Measurements from ENCODE around the gene COP1.
A peak's percentile ranks its signal among the peaks of the same experiment; 100 is the strongest.
"Not testable (repeated sequence)": the region's sequence is repeated elsewhere in the genome, so short reads cannot be mapped to it uniquely, and the experiment has no call there.

Gene COP1

GRCh38 chr1:176211396-176212165 lies 4.5 kb upstream of the COP1 start:
- no peak for DNase-seq (ENCODE audit: low read depth)
- H3K4me3 ChIP-seq (ENCODE audit: control insufficient read depth, low read depth, low read length) = no peak overlapping the region
- TF ChIP-seq CTCF (conservative IDR thresholded peaks at IDR 0.05; ENCODE audit: control insufficient read depth, insufficient read depth, low read depth, low read length) = no peak

DNA sequence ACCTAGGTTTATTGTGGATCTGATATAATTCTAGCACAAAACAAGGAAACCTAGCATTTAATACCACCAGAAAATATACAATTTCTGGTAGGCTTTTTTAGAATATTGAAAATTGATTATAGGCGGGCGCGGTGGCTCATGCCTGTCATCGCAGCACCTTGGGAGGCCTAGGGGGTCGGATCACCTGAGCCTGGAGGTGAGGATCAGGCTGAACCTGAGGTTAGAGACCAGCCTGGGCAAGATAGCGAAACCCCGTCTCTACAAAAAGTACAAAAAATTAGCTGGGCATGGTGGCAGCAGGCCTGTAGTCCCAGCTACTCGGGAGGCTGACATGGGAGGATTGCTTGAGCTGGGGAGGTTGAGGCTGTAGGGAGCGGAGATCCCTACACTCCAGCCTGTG lies 948 bp upstream of the COP1 start:
- H3K4me3 ChIP-seq (ENCODE audit: control insufficient read depth, low read depth, low read length) = peak overlapping the region; percentile 78
- DNase-seq (ENCODE audit: low read depth) = no peak

GRCh38 chr1:176206006-176206960 lies 803 bp downstream of the COP1 start:
- H3K4me3 ChIP-seq (ENCODE audit: control insufficient read depth, low read depth, low read length) = peak overlapping the region; percentile 78
- peak; percentile 24 for DNase-seq (ENCODE audit: low read depth)
- no peak for TF ChIP-seq CTCF (conservative IDR thresholded peaks at IDR 0.05; ENCODE audit: control insufficient read depth, insufficient read depth, low read depth, low read length)

More for the DNA sequence above, 948 bp upstream of the COP1 start:
- TF ChIP-seq CTCF (conservative IDR thresholded peaks at IDR 0.05; ENCODE audit: control insufficient read depth, insufficient read depth, low read depth, low read length) = no peak

DNA sequence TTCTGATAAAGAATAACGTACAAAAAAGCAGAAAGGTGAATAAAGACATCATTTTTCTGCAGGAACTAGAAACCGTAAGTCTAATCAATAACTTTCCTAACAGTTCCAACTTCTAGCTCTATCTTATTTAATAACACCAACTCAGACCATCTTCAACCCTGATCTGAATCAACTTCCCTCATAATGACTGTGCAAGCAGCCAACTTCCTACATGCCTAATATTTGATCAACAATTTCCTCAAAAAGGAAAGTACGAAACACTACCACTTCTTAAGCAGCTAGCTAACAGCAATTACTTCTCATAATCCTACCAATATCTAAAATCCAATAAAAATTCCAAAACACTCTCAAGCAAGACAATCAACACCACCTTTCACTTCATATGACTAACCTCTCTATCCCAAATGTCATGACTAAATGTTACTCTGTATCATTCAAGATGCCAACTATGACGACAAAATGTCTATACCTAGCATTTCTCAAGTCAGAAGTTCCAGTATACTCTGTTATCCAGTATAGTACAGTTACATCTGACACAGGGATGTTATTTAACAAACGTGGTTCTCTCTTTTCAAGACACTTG lies 1.7 kb downstream of the COP1 start:
- no peak for TF ChIP-seq CTCF (conservative IDR thresholded peaks at IDR 0.05; ENCODE audit: control insufficient read depth, insufficient read depth, low read depth, low read length)
- H3K4me3 ChIP-seq (ENCODE audit: control insufficient read depth, low read depth, low read length) = peak overlapping the region; percentile 78
- peak; percentile 51 for DNase-seq (ENCODE audit: low read depth)

GRCh38 chr1:176204655-176205054 lies 2.4 kb downstream of the COP1 start:
- not testable (repeated sequence) for DNase-seq (ENCODE audit: low read depth)
- H3K4me3 ChIP-seq (ENCODE audit: control insufficient read depth, low read depth, low read length) = peak overlapping the region; percentile 78

- TF ChIP-seq CTCF (conservative IDR thresholded peaks at IDR 0.05; ENCODE audit: control insufficient read depth, insufficient read depth, low read depth, low read length) = no peak
- no peak for DNase-seq (ENCODE audit: low read depth)
- H3K4me3 ChIP-seq (ENCODE audit: control insufficient read depth, low read depth, low read length) = no peak overlapping the region
These were observed 3.4 kb downstream of the COP1 start for GRCh38 chr1:176203735-176204134.
